H9 (cell line): ENCODE measurements around the gene EHD2. TPM values are rescaled to one million over a fixed set of nuclear protein-coding genes. Genes with fewer than 3 reads are reported as not detected.

Experiments used
- DNase-seq: peaks from one replicate; pipeline ENCODE4 v3.0.0-alpha.2; 2017
- H2AFZ ChIP-seq: one replicate; pipeline ENCODE4 v1.6.1; 2013; ENCODE audit warnings: mild to moderate bottlenecking, low read length, control low read depth, moderate library complexity
- H2AK5ac ChIP-seq: 2 replicates; pipeline ENCODE4 v1.6.1; 2013; ENCODE audit warnings: low read length, control low read depth, mixed read lengths; ENCODE audit not compliant: insufficient read length
- H2BK120ac ChIP-seq: one replicate; pipeline ENCODE4 v1.6.1; 2013; ENCODE audit warnings: low read depth, mild to moderate bottlenecking, low read length, control low read depth, inconsistent platforms; ENCODE audit not compliant: poor library complexity, severe bottlenecking
- H2BK12ac ChIP-seq: 2 replicates; pipeline ENCODE4 v1.6.1; 2013; ENCODE audit warnings: low read length, control low read depth, mixed read lengths, low read depth; ENCODE audit not compliant: insufficient read length
- H2BK15ac ChIP-seq: 2 replicates; pipeline ENCODE4 v1.6.1; 2013; ENCODE audit warnings: low read depth, low read length, control low read depth
- H2BK20ac ChIP-seq: one replicate; pipeline ENCODE4 v1.6.1; 2013; ENCODE audit warnings: low read depth, mild to moderate bottlenecking, low read length, control low read depth, inconsistent platforms; ENCODE audit not compliant: poor library complexity, severe bottlenecking
- H2BK5ac ChIP-seq: 2 replicates; pipeline ENCODE4 v1.6.1; 2013; ENCODE audit warnings: low read length, control low read depth, mixed read lengths; ENCODE audit not compliant: insufficient read length
- H3K14ac ChIP-seq: 2 replicates; pipeline ENCODE4 v1.6.1; 2013; ENCODE audit warnings: low read length, control low read depth; ENCODE audit not compliant: insufficient read depth
- H3K18ac ChIP-seq: 2 replicates; pipeline ENCODE4 v1.6.1; 2013; ENCODE audit warnings: low read depth, mild to moderate bottlenecking, mixed read lengths, low read length, control low read depth; ENCODE audit not compliant: insufficient read length
- H3K23ac ChIP-seq: 2 replicates; pipeline ENCODE4 v1.6.1; 2013; ENCODE audit warnings: low read length, control low read depth, mixed read lengths, low read depth; ENCODE audit not compliant: insufficient read length
- H3K23me2 ChIP-seq: 2 replicates; pipeline ENCODE4 v1.6.1; 2013; ENCODE audit warnings: low read depth, mild to moderate bottlenecking, mixed read lengths, low read length, control low read depth; ENCODE audit not compliant: insufficient read length, poor library complexity, severe bottlenecking
- H3K27ac ChIP-seq: 2 replicates; pipeline ENCODE4 v1.5.1; 2013; ENCODE audit warnings: low read length, control low read depth, mixed read lengths, low read depth; ENCODE audit not compliant: insufficient read length
- H3K27me3 ChIP-seq: 2 replicates; pipeline ENCODE4 v1.6.1; 2013; ENCODE audit warnings: low read length, control low read depth, inconsistent platforms; ENCODE audit not compliant: insufficient read depth
- H3K4ac ChIP-seq: 2 replicates; pipeline ENCODE4 v1.6.1; 2013; ENCODE audit warnings: low read depth, mild to moderate bottlenecking, control low read depth, inconsistent platforms, low read length, moderate library complexity
- H3K4me1 ChIP-seq: 2 replicates; pipeline ENCODE4 v1.6.1; 2013; ENCODE audit warnings: low read length, control low read depth, inconsistent platforms; ENCODE audit not compliant: insufficient read depth
- H3K4me2 ChIP-seq: 2 replicates; pipeline ENCODE4 v1.6.1; 2013; ENCODE audit warnings: low read length, control low read depth, mixed read lengths; ENCODE audit not compliant: insufficient read length, insufficient read depth
- H3K56ac ChIP-seq: 2 replicates; pipeline ENCODE4 v1.6.1; 2013; ENCODE audit warnings: low read depth, mild to moderate bottlenecking, mixed read lengths, low read length, control low read depth; ENCODE audit not compliant: insufficient read length
- H3K79me1 ChIP-seq: 2 replicates; pipeline ENCODE4 v1.6.1; 2013; ENCODE audit warnings: low read depth, mild to moderate bottlenecking, moderate library complexity, low read length, control low read depth, inconsistent platforms; ENCODE audit not compliant: insufficient read depth, poor library complexity, severe bottlenecking
- H3K79me2 ChIP-seq: 2 replicates; pipeline ENCODE4 v1.6.1; 2013; ENCODE audit warnings: low read length, control low read depth, inconsistent platforms; ENCODE audit not compliant: insufficient read depth
- H3K9ac ChIP-seq: 2 replicates; pipeline ENCODE4 v1.6.1; 2013; ENCODE audit warnings: low read length, control low read depth, mixed read lengths; ENCODE audit not compliant: insufficient read length; ENCODE audit errors: extremely low read depth
- H3K9me3 ChIP-seq: one replicate; pipeline ENCODE4 v1.6.1; 2013; ENCODE audit warnings: low read depth, low read length, inconsistent platforms; ENCODE audit not compliant: control insufficient read depth
- H3T11ph ChIP-seq: one replicate; pipeline ENCODE4 v1.6.1; 2013; ENCODE audit warnings: mild to moderate bottlenecking, low read length, control low read depth, inconsistent platforms
- H4K20me1 ChIP-seq: one replicate; pipeline ENCODE4 v1.6.1; 2013; ENCODE audit not compliant: control insufficient read depth, insufficient read length, insufficient read depth
- H4K5ac ChIP-seq: 2 replicates; pipeline ENCODE4 v1.6.1; 2013; ENCODE audit warnings: low read depth, mild to moderate bottlenecking, mixed read lengths, low read length, control low read depth; ENCODE audit not compliant: insufficient read length
- H4K8ac ChIP-seq: replicated peaks from 2 replicates; pipeline ENCODE4 v1.6.1; 2013; ENCODE audit warnings: low read length, control low read depth, mixed read lengths, low read depth; ENCODE audit not compliant: insufficient read length
- H4K91ac ChIP-seq: 2 replicates; pipeline ENCODE4 v1.6.1; 2013; ENCODE audit warnings: low read depth, mild to moderate bottlenecking, moderate library complexity, mixed read lengths, low read length, control low read depth; ENCODE audit not compliant: insufficient read length
- H3K27ac Mint-ChIP-seq, 3 experiments: 2 replicates in 2 of 3; 3 replicates in 1 of 3; pipeline ENCODE4 v1.8.0; 2020 to 2021; ENCODE audit warnings: mixed read lengths in 3 of 3, mild to moderate bottlenecking in 1 of 3, moderate library complexity in 1 of 3
- H3K27me3 Mint-ChIP-seq: 2 replicates; pipeline ENCODE4 v1.8.0; 2021; ENCODE audit warnings: low read depth, mild to moderate bottlenecking, moderate library complexity, mixed read lengths
- H3K36me3 Mint-ChIP-seq, 3 experiments: 2 replicates in 2 of 3; 3 replicates in 1 of 3; pipeline ENCODE4 v1.8.0; 2020 to 2021; ENCODE audit warnings: low read depth in 3 of 3, mixed read lengths in 3 of 3; ENCODE audit not compliant: insufficient read depth in 1 of 3
- H3K4me1 Mint-ChIP-seq, 2 experiments: 2 replicates each; pipeline ENCODE4 v1.8.0; 2020; ENCODE audit warnings: mixed read lengths in 2 of 2
- H3K4me3 Mint-ChIP-seq, 2 experiments: 2 replicates in 1 of 2; 3 replicates in 1 of 2; pipeline ENCODE4 v1.8.0; 2020 to 2021; ENCODE audit warnings: mild to moderate bottlenecking in 2 of 2, mixed read lengths in 2 of 2, moderate library complexity in 1 of 2
- H3K9me3 Mint-ChIP-seq, 2 experiments: 2 replicates in 1 of 2; 3 replicates in 1 of 2; pipeline ENCODE4 v1.8.0; 2020; ENCODE audit warnings: mild to moderate bottlenecking in 2 of 2, mixed read lengths in 2 of 2, moderate library complexity in 1 of 2
- CTCF ChIP-seq: fragments of 200-600 bp; sonication (generic); conservative IDR thresholded peaks from 3 replicates; pipeline ENCODE4 v1.8.0; 2021; ENCODE audit warnings: antibody characterized with exemption, mild to moderate bottlenecking
- WGBS: extraction: QIAGEN DNeasy Blood & Tissue Kit; methylation state at CpG from one replicate; pipeline ENCODE4 v1.1.7; 2013; ENCODE audit warnings: missing lambda C conversion rate, low lambda C conversion rate, mixed read lengths; ENCODE audit not compliant: insufficient read length; ENCODE audit errors: extremely low coverage; 5-methylcytosine and 5-hydroxymethylcytosine counted together
- total RNA-seq: library from RNA; stranded (reverse); gene quantifications from 2 replicates; pipeline ENCODE4 v1.2.1, GENCODE V29; 2021

EHD2 gene
- total RNA-seq, 1 experiment from 2014 or later: 19.7 TPM

GRCh38 chr19:47679922-47680857 is 33.0 kb upstream of the EHD2 start:
- Histone ChIP-seq H2BK15ac (no peak overlapping the region), H2AFZ (no peak overlapping the region), H3K9ac (no peak overlapping the region), H3K4me1 (no peaks in the 10 kb centered on the region), H3K14ac (no peak overlapping the region), H4K5ac (no peak overlapping the region), H3K23me2 (no peaks in the 10 kb centered on the region), H2BK20ac (no peak overlapping the region), H3K56ac (no peak overlapping the region), H4K91ac (no peak overlapping the region), H3K9me3 (no peaks in the 10 kb centered on the region), H2AK5ac (no peak overlapping the region), H4K8ac (no peak overlapping the region), H4K20me1 (no peaks in the 10 kb centered on the region), H2BK120ac (no peak overlapping the region), H2BK5ac (no peak overlapping the region), H3K79me2 (no peaks in the 10 kb centered on the region), H3K23ac (no peak overlapping the region), H3K79me1 (no peaks in the 10 kb centered on the region), H3K27me3 (no peaks in the 10 kb centered on the region), H3K4me2 (no peak overlapping the region), H3K18ac (no peak overlapping the region), H2BK12ac (no peak overlapping the region), H3K27ac (no peak overlapping the region), H3T11ph (no peak overlapping the region), H3K4ac (no peak overlapping the region)
- Mint-ChIP-seq H3K36me3 (peaks cover 18 to 46% (median 32%) of the 10 kb centered on the region in 3 experiments), H3K4me1 (no peaks in the 10 kb centered on the region), H3K27me3 (no peaks in the 10 kb centered on the region), H3K27ac (no peak overlapping the region), H3K9me3 (no peaks in the 10 kb centered on the region), H3K4me3 (no peak overlapping the region)
- no peak for TF ChIP-seq CTCF
- DNase-seq: no peak
- WGBS: no CpG with 5 or more reads among the region's 90 CpGs
